Measurements from ENCODE around the gene NRSN1.

- no peak for TF ChIP-seq GATA3 (IDR thresholded peaks at IDR 0.05; ENCODE audit: low read depth, low read length)
- no peak for TF ChIP-seq GATA2 (IDR thresholded peaks at IDR 0.05; ENCODE audit: low read depth, low read length)
These were observed 21.6 kb downstream of the NRSN1 start for GRCh38 chr6:24147511-24148153.

Measured in SH-SY5Y (cell line).